ENCODE data around the gene SIGLEC10. TPM values are rescaled to one million over a fixed set of nuclear protein-coding genes. Genes with fewer than 3 reads are reported as not detected.
"Not testable (repeated sequence)": the region's sequence is repeated elsewhere in the genome, so short reads cannot be mapped to it uniquely, and the experiment has no call there.

SIGLEC10 gene
- total RNA-seq, 4 donors from 2014 or later = 1.2 to 3.5 (median 1.6) TPM

GRCh38 chr19:51421229-51422052 is 4.0 kb upstream of the SIGLEC10 start:
- Histone ChIP-seq H3K9me3 (no peaks in the 10 kb centered on the region), H3K36me3 (no peaks in the 10 kb centered on the region), H3K27ac (no peak overlapping the region), H3K4me1 (no peaks in the 10 kb centered on the region), H3K4me3 (no peak overlapping the region), H3K27me3 (peaks cover 34% of the 10 kb centered on the region)
- DNase-seq (ENCODE audit: low spot score in 2 of 2) = no peak
- 13% methylated on average over 38 of the region's 39 CpGs for WGBS
- TF ChIP-seq POLR2AphosphoS5 (IDR thresholded peaks at IDR 0.05) (no peak), POLR2A (IDR thresholded peaks at IDR 0.05) (no peak), EP300 (IDR thresholded peaks at IDR 0.05) (no peak), CTCF (IDR thresholded peaks at IDR 0.05) (no peak)

GRCh38 chr19:51420511-51420910 is 3.1 kb upstream of the SIGLEC10 start:
- 87% methylated on average over 11 of the region's 11 CpGs for WGBS
- H3K27me3 ChIP-seq = peaks cover 37% of the 10 kb centered on the region

GRCh38 chr19:51418707-51419106 is 1.3 kb upstream of the SIGLEC10 start:
- Histone ChIP-seq H3K4me3 (no peak overlapping the region), H3K27me3 (peaks cover 47% of the 10 kb centered on the region), H3K27ac (no peak overlapping the region), H3K4me1 (no peaks in the 10 kb centered on the region), H3K9me3 (no peaks in the 10 kb centered on the region), H3K36me3 (no peaks in the 10 kb centered on the region)
- 88% methylated on average over 2 of the region's 2 CpGs for WGBS
- DNase-seq (ENCODE audit: low spot score in 2 of 2) = no peak
- TF ChIP-seq POLR2AphosphoS5 (IDR thresholded peaks at IDR 0.05) = no peak
- no peak for TF ChIP-seq EP300 (IDR thresholded peaks at IDR 0.05)
- no peak for TF ChIP-seq CTCF (IDR thresholded peaks at IDR 0.05)
- no peak for TF ChIP-seq POLR2A (IDR thresholded peaks at IDR 0.05)

More at GRCh38 chr19:51420511-51420910, 3.1 kb upstream of the SIGLEC10 start:
- not testable (repeated sequence) for H3K4me3 ChIP-seq; H3K9me3 ChIP-seq; H3K4me1 ChIP-seq; H3K27ac ChIP-seq; DNase-seq (ENCODE audit: low spot score in 2 of 2); H3K36me3 ChIP-seq

DNA sequence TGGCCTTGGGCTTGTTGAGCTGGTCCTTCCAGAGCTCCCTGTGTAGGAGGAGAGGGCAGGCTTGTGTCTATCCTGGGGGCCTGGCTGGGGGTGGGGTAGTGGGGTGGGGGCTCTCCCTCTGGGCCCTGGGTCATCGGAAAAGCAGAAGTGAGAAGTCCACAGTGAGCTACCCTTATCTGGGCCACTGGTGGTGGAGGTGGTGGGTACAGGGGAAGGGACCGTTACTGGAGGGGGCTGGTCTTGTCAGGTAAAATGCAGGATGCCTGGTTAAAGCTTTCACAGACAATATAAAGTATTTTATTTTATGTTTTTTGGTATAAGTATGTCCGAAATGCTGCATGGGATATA is 342 bp upstream of the SIGLEC10 start:
- Histone ChIP-seq H3K9me3 (no peaks in the 10 kb centered on the region), H3K36me3 (no peaks in the 10 kb centered on the region), H3K27ac (no peak overlapping the region), H3K4me3 (no peak overlapping the region), H3K4me1 (no peaks in the 10 kb centered on the region), H3K27me3 (peaks cover 47% of the 10 kb centered on the region)
- WGBS = 82% methylated on average over 3 of the region's 3 CpGs
- DNase-seq (ENCODE audit: low spot score in 2 of 2) = no peak
- no peak for TF ChIP-seq CTCF (IDR thresholded peaks at IDR 0.05)
- TF ChIP-seq POLR2AphosphoS5 (IDR thresholded peaks at IDR 0.05) = no peak
- TF ChIP-seq POLR2A (IDR thresholded peaks at IDR 0.05) = no peak

- H3K27me3 ChIP-seq = peaks cover 41% of the 10 kb centered on the region
- not testable (repeated sequence) for H3K36me3 ChIP-seq; DNase-seq (ENCODE audit: low spot score in 2 of 2); H3K4me3 ChIP-seq; H3K4me1 ChIP-seq; H3K9me3 ChIP-seq; H3K27ac ChIP-seq
- WGBS = 73% methylated on average over 12 of the region's 15 CpGs
Measured at GRCh38 chr19:51416422-51416821, 1.0 kb downstream of the SIGLEC10 start.

- no peak overlapping the region for H3K27ac ChIP-seq
- TF ChIP-seq CTCF (IDR thresholded peaks at IDR 0.05) (no peak), POLR2A (IDR thresholded peaks at IDR 0.05) (no peak), POLR2AphosphoS5 (IDR thresholded peaks at IDR 0.05) (no peak), EP300 (IDR thresholded peaks at IDR 0.05) (no peak)
- no peaks in the 10 kb centered on the region for H3K4me1 ChIP-seq
- peaks cover 35% of the 10 kb centered on the region for H3K27me3 ChIP-seq
- H3K4me3 ChIP-seq = no peak overlapping the region
- DNase-seq (ENCODE audit: low spot score in 2 of 2) = no peak
- H3K9me3 ChIP-seq = no peaks in the 10 kb centered on the region
- no peaks in the 10 kb centered on the region for H3K36me3 ChIP-seq
- 85% methylated on average over 7 of the region's 12 CpGs for WGBS
Measured at GRCh38 chr19:51415187-51415586, 2.3 kb downstream of the SIGLEC10 start.
